Fibroblast of mammary gland (primary cell): ENCODE measurements around the gene RTCA.

Experiments used
- DNase-seq: peaks from one replicate; pipeline ENCODE4 v3.0.0-alpha.2; 2010; ENCODE audit warnings: low read depth
- H3K4me3 ChIP-seq: 2 replicates; pipeline ENCODE4 v1.5.1; 2011; ENCODE audit warnings: low read depth, mild to moderate bottlenecking, low read length, moderate library complexity; ENCODE audit not compliant: control insufficient read depth
- TF ChIP-seq, protein P1 (sequence below): conservative IDR thresholded peaks from 2 replicates; pipeline ENCODE4 v1.5.1; 2011; ENCODE audit warnings: low read depth, low read length, inconsistent platforms; ENCODE audit not compliant: control insufficient read depth, insufficient read depth

Gene RTCA

DNA sequence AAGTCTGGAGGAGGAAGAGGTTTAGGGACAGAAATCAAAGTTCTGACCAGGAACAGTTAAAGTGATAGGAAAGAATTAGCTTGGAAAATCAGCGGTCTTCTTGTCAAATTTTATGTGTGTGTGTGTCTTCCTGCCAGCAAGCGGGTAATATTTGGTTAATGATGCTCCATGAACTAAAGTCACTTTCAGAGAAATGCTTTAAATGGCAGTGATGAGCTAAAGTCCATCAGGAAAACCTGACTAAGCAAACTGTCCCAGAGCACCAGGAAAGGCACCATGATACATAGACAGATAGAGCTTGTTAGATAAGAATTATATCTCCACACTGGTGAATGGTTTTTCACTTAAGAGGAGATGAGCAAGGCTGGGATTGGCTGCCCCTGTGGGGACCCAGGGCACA, 76.3 kb downstream of the RTCA start:
- TF ChIP-seq, protein P1, sequence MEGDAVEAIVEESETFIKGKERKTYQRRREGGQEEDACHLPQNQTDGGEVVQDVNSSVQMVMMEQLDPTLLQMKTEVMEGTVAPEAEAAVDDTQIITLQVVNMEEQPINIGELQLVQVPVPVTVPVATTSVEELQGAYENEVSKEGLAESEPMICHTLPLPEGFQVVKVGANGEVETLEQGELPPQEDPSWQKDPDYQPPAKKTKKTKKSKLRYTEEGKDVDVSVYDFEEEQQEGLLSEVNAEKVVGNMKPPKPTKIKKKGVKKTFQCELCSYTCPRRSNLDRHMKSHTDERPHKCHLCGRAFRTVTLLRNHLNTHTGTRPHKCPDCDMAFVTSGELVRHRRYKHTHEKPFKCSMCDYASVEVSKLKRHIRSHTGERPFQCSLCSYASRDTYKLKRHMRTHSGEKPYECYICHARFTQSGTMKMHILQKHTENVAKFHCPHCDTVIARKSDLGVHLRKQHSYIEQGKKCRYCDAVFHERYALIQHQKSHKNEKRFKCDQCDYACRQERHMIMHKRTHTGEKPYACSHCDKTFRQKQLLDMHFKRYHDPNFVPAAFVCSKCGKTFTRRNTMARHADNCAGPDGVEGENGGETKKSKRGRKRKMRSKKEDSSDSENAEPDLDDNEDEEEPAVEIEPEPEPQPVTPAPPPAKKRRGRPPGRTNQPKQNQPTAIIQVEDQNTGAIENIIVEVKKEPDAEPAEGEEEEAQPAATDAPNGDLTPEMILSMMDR = no peak
- no peak overlapping the region for H3K4me3 ChIP-seq
- no peak for DNase-seq
